ENCODE results near the gene TLR1.

The TLR1 gene

GRCh38 chr4:38819569-38819968 is 15.0 kb upstream of the TLR1 start:
- no peak for TF ChIP-seq CTCF (IDR thresholded peaks at IDR 0.05)

- no peak for TF ChIP-seq CTCF (IDR thresholded peaks at IDR 0.05)
Observed at GRCh38 chr4:38818441-38818976, 13.9 kb upstream of the TLR1 start.

- no peak for TF ChIP-seq CTCF (IDR thresholded peaks at IDR 0.05)
Observed at GRCh38 chr4:38815885-38816782, 11.5 kb upstream of the TLR1 start.

GRCh38 chr4:38814386-38814785 is 9.8 kb upstream of the TLR1 start:
- TF ChIP-seq CTCF (IDR thresholded peaks at IDR 0.05): no peak

- no peak for TF ChIP-seq CTCF (IDR thresholded peaks at IDR 0.05)
Observed at GRCh38 chr4:38811297-38811696, 6.7 kb upstream of the TLR1 start.

GRCh38 chr4:38805530-38806145 is 1.0 kb upstream of the TLR1 start:
- TF ChIP-seq CTCF (IDR thresholded peaks at IDR 0.05): no peak

- no peak for TF ChIP-seq CTCF (IDR thresholded peaks at IDR 0.05)
Observed at GRCh38 chr4:38803833-38804653, 548 bp downstream of the TLR1 start.

Measured in LNCAP (cell line).